Kidney (tissue), 14 donors: ENCODE data around the gene CEMIP. TPM values are rescaled to one million over a fixed set of nuclear protein-coding genes. Genes with fewer than 3 reads are reported as not detected.

Experiments
- DNase-seq, 5 donors: peaks; one replicate each; pipeline ENCODE4 v3.0.0-alpha.2; 2013 to 2020
- FAIRE-seq: peaks from 2 replicates; lab custom pipeline; 2012; peaks lifted over from hg19 to GRCh38; lab: Jason Lieb, UNC
- H3K27ac ChIP-seq, 2 donors: one replicate each; pipeline ENCODE4 v1.7.0; 2013; ENCODE audit warnings: low read depth in 2 of 2, low read length in 2 of 2, inconsistent platforms in 1 of 2
- H3K27me3 ChIP-seq: one replicate; pipeline ENCODE4 v1.7.1; 2013; ENCODE audit warnings: low read length, inconsistent platforms; ENCODE audit not compliant: control insufficient read depth, insufficient read depth
- H3K36me3 ChIP-seq, 3 donors: one replicate each; pipeline versions ENCODE4 v1.7.0 to v1.7.1; 2013; ENCODE audit warnings: low read length in 3 of 3, control low read depth in 1 of 3, inconsistent platforms in 1 of 3; ENCODE audit not compliant: insufficient read depth in 3 of 3, control insufficient read depth in 2 of 3
- H3K4me1 ChIP-seq, 3 donors: one replicate each; pipeline versions ENCODE4 v1.7.0 to v1.7.1; 2013; ENCODE audit warnings: low read length in 3 of 3, inconsistent platforms in 1 of 3, low read depth in 1 of 3; ENCODE audit not compliant: control insufficient read depth in 2 of 3, insufficient read depth in 2 of 3
- H3K4me3 ChIP-seq, 3 donors: one replicate each; pipeline versions ENCODE4 v1.7.0 to v1.8.1; 2013; ENCODE audit warnings: low read length in 3 of 3, control low read depth in 1 of 3, inconsistent platforms in 1 of 3
- H3K9ac ChIP-seq, 3 donors: one replicate each; pipeline versions ENCODE4 v1.7.0 to v1.7.1; 2013; ENCODE audit warnings: low read length in 3 of 3, control low read depth in 1 of 3, inconsistent platforms in 1 of 3
- H3K9me3 ChIP-seq, 3 donors: one replicate each; pipeline versions ENCODE4 v1.7.0 to v1.7.1; 2013; ENCODE audit warnings: low read length in 3 of 3, control low read depth in 1 of 3, inconsistent platforms in 1 of 3; ENCODE audit not compliant: control insufficient read depth in 2 of 3, insufficient read depth in 1 of 3
- intact Hi-C: fragments of 100-400 bp; cut with DNase I; formaldehyde crosslinking; loops from one replicate; pipeline ENCODE4 v1.11.1; 2022
- polyA plus RNA-seq: library from polyadenylated mRNA; stranded (reverse); fragments of 350-450 nt; fragmentation: Illumina TruSeq; extraction: RNeasy Lipid Tissue Mini Kit (QIAGEN cat#74804); gene quantifications from one replicate; pipeline ENCODE4 v1.2.3, GENCODE V29; 2014; ENCODE audit warnings: low read depth, low replicate concordance; ENCODE audit not compliant: insufficient read depth
- total RNA-seq: library from RNA; stranded (reverse); fragmentation: NEBNext Ultra II Directional; extraction: Animal tissue kit (Norgen Biotek cat#: 25700); gene quantifications from one replicate; pipeline ENCODE4 v1.2.1, GENCODE V29; 2021
- TF ChIP-seq, protein P1 (sequence below): IDR thresholded peaks from 3 replicates; pipeline ENCODE4 v1.5.1; 2012; ENCODE audit warnings: mild to moderate bottlenecking, moderate library complexity, borderline replicate concordance; ENCODE audit not compliant: insufficient read depth; ENCODE audit errors: extremely low read depth
- donor health status: control.
- donor health status: control.
- donor health status: control.
- donor health status: control.
- donor health status: control.
- donor health status: DM: yes; HTN: yes; CAD: no.
- donor health status: Normal renal cell carcinoma (clear cell type).

CEMIP gene
- total and polyA plus RNA-seq, 2 donors from 2014 or later = 0.11 to 0.57 TPM

DNA sequence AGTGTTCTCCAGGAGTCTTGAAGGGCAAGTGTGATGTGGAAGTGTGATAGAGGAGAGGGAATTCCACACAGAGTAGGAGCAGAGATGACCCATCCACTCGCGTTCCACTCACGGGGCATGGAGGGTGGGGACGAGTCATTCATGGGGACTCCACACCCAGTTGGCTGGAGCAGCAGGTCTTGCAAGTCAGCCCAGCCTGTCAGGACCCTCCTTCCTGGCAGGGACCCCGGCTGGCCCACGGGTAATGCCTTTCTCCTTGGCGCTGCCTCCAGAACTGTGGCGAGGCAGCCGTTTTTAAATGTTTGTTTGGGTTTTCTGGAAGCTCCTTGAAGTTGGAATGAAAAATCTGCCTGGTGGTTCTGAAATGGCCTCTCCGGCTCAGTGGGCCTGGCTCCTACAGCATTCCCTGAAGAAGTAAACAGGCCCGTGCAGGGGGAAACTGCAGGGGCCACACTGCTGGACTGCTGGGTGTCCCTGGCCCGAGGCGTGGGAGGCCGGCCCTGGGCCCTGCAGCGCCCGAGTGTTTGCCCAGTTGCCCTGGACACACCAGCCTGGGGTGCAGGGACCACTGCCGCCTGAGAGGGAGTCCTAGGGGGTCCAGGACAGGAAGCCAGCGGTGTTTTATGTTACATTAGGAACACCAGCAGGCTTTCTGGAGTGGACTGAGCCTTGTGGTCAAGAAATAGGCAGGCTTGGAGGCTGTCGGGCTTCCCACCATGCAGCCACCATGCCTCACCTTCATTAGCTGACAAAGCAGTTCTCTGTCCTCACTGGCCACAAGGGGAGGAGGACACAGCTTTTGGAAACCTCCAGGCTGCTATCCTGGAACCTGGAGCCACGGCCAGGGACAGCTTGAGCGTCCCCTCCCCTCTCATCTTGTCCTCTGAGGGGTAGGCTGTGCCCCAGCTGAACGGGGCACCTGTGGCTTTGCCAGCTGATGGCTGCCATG is 61.3 kb downstream of the CEMIP start:
- Histone ChIP-seq H3K4me1 (no peaks in the 10 kb centered on the region), H3K4me3 (no peak overlapping the region), H3K27me3 (no peaks in the 10 kb centered on the region), H3K9ac (no peak overlapping the region), H3K27ac (no peak overlapping the region), H3K36me3 (no peaks in the 10 kb centered on the region), H3K9me3 (no peaks in the 10 kb centered on the region)
- no peak for FAIRE-seq
- no peak for DNase-seq
- TF ChIP-seq, protein P1, sequence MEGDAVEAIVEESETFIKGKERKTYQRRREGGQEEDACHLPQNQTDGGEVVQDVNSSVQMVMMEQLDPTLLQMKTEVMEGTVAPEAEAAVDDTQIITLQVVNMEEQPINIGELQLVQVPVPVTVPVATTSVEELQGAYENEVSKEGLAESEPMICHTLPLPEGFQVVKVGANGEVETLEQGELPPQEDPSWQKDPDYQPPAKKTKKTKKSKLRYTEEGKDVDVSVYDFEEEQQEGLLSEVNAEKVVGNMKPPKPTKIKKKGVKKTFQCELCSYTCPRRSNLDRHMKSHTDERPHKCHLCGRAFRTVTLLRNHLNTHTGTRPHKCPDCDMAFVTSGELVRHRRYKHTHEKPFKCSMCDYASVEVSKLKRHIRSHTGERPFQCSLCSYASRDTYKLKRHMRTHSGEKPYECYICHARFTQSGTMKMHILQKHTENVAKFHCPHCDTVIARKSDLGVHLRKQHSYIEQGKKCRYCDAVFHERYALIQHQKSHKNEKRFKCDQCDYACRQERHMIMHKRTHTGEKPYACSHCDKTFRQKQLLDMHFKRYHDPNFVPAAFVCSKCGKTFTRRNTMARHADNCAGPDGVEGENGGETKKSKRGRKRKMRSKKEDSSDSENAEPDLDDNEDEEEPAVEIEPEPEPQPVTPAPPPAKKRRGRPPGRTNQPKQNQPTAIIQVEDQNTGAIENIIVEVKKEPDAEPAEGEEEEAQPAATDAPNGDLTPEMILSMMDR = no peak
- intact Hi-C loops = no loop called here

DNA sequence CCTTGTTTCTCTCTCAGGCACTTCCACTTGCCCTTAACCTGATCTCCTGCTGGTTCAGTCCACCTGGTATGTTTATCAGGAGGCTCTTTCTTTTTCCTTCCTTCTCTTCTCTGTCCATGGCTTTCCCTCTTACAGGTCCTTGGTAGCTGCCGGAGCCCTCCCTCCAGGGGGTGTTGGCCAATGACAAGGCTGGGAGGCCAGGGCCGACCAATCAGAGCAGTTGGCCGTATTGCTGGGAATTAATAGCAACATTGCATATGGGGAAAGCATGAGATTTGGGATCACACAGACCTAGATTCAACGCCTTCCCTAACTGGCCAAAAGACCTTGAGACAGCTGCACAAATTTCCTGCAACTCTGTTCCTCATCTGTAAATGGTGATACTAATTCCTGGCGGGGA is 62.4 kb downstream of the CEMIP start:
- intact Hi-C loops = no loop called here
- FAIRE-seq (no peak), DNase-seq (no peak)

DNA sequence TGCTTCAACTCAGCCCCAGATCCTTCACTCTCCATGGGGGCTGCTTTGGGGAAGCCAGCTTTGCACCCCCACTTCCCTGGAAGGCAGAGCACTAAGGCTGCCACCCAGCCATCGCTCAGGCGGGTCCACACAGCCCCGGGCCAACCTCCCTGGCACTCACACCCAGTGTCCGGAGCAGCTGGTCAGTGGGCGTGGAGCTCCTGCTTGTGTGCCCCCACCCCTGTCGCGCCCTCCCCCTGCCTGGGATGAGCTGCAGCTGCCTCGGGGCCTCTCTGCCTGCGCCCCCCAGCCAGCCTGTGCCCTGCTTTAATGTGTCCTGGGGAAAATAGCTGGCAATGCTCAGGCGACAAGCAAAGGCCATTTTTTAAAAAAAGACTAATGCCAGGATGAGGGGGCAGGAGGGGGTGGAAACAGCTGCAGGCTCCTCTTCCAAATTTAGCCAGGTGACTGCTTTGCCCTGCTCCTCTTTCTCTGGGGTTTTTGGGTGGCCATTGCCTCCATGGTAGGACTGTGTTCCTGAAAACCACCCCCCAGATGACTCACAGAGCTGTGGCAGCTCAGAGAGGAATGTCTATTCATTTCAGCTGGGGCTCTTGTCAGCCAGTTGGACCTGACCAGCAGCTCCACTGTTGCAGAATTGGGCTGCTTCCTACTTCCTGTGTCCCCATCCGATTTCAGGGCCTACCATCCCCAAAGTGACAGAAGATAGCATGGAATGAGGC is 65.0 kb downstream of the CEMIP start:
- no peak overlapping the region for H3K4me3 ChIP-seq
- H3K9me3 ChIP-seq = no peaks in the 10 kb centered on the region
- no peak overlapping the region for H3K9ac ChIP-seq
- H3K36me3 ChIP-seq = no peaks in the 10 kb centered on the region
- H3K4me1 ChIP-seq = no peaks in the 10 kb centered on the region
- TF ChIP-seq, protein P1 = no peak
- DNase-seq = no peak
- H3K27me3 ChIP-seq = no peaks in the 10 kb centered on the region
- intact Hi-C loops = no loop called here
- no peak for FAIRE-seq
- H3K27ac ChIP-seq = no peak overlapping the region

More for the DNA sequence above, 62.4 kb downstream of the CEMIP start:
- Histone ChIP-seq H3K27ac (no peak overlapping the region), H3K4me1 (no peaks in the 10 kb centered on the region), H3K4me3 (no peak overlapping the region), H3K9ac (no peak overlapping the region), H3K27me3 (no peaks in the 10 kb centered on the region), H3K9me3 (no peaks in the 10 kb centered on the region), H3K36me3 (no peaks in the 10 kb centered on the region)
- TF ChIP-seq, protein P1 = no peak
